ENCODE data around the gene NETO2. TPM values are rescaled to one million over a fixed set of nuclear protein-coding genes. Genes with fewer than 3 reads are reported as not detected.

NETO2 gene
- total and polyA plus RNA-seq, 2 of the 13 experiments (the other 11 are each of a cell fraction or from before 2014, with no cell fraction given) = 8.2 to 13.5 TPM

- TF ChIP-seq ZNF672 (CRISPR knock-in tag; IDR thresholded peaks at IDR 0.05) (no peak), KMT2B (CRISPR knock-in tag; IDR thresholded peaks at IDR 0.05) (no peak), TSC22D2 (CRISPR knock-in tag; IDR thresholded peaks at IDR 0.05; ENCODE audit: borderline replicate concordance) (no peak), ZNF101 (CRISPR knock-in tag; IDR thresholded peaks at IDR 0.05; ENCODE audit: borderline replicate concordance, low read depth) (no peak), MEF2D (CRISPR knock-in tag; IDR thresholded peaks at IDR 0.05) (no peak), TIGD3 (CRISPR knock-in tag; IDR thresholded peaks at IDR 0.05; ENCODE audit: borderline replicate concordance) (no peak), LCORL (IDR thresholded peaks at IDR 0.05) (no peak), LCORL (CRISPR knock-in tag; IDR thresholded peaks at IDR 0.05) (peak; percentile 28; the same call in 1 of the 2 replicates), ZNF501 (CRISPR knock-in tag; IDR thresholded peaks at IDR 0.05) (no peak), SNRNP70 (IDR thresholded peaks at IDR 0.05; ENCODE audit: low read depth, low read length) (no peak), ZNF567 (CRISPR knock-in tag; IDR thresholded peaks at IDR 0.05; ENCODE audit: borderline replicate concordance) (0 out of 2 replicates have a peak, but pooled peaks have one; percentile 37), FOXO1 (CRISPR knock-in tag; IDR thresholded peaks at IDR 0.05) (no peak), SSRP1 (CRISPR knock-in tag; IDR thresholded peaks at IDR 0.05) (no peak), GZF1 (CRISPR knock-in tag; IDR thresholded peaks at IDR 0.05) (no peak), NFKB2 (CRISPR knock-in tag; IDR thresholded peaks at IDR 0.05; ENCODE audit: borderline replicate concordance) (peak; percentile 59; the same call in 1 of the 2 replicates)
- TF ChIP-seq, protein P1, sequence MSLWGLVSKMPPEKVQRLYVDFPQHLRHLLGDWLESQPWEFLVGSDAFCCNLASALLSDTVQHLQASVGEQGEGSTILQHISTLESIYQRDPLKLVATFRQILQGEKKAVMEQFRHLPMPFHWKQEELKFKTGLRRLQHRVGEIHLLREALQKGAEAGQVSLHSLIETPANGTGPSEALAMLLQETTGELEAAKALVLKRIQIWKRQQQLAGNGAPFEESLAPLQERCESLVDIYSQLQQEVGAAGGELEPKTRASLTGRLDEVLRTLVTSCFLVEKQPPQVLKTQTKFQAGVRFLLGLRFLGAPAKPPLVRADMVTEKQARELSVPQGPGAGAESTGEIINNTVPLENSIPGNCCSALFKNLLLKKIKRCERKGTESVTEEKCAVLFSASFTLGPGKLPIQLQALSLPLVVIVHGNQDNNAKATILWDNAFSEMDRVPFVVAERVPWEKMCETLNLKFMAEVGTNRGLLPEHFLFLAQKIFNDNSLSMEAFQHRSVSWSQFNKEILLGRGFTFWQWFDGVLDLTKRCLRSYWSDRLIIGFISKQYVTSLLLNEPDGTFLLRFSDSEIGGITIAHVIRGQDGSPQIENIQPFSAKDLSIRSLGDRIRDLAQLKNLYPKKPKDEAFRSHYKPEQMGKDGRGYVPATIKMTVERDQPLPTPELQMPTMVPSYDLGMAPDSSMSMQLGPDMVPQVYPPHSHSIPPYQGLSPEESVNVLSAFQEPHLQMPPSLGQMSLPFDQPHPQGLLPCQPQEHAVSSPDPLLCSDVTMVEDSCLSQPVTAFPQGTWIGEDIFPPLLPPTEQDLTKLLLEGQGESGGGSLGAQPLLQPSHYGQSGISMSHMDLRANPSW (CRISPR knock-in tag; IDR thresholded peaks at IDR 0.05; ENCODE audit: borderline replicate concordance) = no peak
- TF ChIP-seq, protein P2, sequence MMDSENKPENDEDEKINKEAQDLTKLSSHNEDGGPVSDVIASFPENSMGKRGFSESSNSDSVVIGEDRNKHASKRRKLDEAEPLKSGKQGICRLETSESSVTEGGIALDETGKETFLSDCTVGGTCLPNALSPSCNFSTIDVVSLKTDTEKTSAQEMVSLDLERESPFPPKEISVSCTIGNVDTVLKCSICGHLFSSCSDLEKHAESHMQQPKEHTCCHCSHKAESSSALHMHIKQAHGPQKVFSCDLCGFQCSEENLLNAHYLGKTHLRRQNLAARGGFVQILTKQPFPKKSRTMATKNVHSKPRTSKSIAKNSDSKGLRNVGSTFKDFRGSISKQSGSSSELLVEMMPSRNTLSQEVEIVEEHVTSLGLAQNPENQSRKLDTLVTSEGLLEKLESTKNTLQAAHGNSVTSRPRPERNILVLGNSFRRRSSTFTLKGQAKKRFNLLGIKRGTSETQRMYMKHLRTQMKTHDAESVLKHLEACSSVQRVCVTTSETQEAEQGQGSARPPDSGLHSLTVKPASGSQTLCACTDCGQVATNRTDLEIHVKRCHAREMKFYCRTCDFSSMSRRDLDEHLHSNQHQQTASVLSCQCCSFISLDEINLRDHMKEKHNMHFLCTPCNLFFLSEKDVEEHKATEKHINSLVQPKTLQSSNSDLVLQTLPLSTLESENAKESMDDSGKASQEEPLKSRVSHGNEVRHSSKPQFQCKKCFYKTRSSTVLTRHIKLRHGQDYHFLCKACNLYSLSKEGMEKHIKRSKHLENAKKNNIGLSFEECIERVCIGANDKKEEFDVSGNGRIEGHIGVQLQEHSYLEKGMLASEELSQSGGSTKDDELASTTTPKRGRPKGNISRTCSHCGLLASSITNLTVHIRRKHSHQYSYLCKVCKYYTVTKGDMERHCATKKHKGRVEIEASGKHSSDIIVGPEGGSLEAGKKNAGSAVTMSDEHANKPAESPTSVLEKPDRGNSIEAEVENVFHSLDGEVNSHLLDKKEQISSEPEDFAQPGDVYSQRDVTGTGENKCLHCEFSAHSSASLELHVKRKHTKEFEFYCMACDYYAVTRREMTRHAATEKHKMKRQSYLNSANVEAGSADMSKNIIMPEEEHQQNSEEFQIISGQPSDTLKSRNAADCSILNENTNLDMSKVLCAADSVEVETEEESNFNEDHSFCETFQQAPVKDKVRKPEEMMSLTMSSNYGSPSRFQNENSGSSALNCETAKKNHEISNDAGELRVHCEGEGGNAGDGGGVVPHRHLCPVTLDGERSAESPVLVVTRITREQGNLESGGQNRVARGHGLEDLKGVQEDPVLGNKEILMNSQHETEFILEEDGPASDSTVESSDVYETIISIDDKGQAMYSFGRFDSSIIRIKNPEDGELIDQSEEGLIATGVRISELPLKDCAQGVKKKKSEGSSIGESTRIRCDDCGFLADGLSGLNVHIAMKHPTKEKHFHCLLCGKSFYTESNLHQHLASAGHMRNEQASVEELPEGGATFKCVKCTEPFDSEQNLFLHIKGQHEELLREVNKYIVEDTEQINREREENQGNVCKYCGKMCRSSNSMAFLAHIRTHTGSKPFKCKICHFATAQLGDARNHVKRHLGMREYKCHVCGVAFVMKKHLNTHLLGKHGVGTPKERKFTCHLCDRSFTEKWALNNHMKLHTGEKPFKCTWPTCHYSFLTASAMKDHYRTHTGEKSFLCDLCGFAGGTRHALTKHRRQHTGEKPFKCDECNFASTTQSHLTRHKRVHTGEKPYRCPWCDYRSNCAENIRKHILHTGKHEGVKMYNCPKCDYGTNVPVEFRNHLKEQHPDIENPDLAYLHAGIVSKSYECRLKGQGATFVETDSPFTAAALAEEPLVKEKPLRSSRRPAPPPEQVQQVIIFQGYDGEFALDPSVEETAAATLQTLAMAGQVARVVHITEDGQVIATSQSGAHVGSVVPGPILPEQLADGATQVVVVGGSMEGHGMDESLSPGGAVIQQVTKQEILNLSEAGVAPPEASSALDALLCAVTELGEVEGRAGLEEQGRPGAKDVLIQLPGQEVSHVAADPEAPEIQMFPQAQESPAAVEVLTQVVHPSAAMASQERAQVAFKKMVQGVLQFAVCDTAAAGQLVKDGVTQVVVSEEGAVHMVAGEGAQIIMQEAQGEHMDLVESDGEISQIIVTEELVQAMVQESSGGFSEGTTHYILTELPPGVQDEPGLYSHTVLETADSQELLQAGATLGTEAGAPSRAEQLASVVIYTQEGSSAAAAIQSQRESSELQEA (CRISPR knock-in tag; IDR thresholded peaks at IDR 0.05; ENCODE audit: not compliant biosample characterization) = no peak
Observed at GRCh38 chr16:47142821-47143676, 696 bp downstream of the NETO2 start (continued).

Measured in HepG2 (cell line).